Measurements from ENCODE around the gene CFH.

DNA sequence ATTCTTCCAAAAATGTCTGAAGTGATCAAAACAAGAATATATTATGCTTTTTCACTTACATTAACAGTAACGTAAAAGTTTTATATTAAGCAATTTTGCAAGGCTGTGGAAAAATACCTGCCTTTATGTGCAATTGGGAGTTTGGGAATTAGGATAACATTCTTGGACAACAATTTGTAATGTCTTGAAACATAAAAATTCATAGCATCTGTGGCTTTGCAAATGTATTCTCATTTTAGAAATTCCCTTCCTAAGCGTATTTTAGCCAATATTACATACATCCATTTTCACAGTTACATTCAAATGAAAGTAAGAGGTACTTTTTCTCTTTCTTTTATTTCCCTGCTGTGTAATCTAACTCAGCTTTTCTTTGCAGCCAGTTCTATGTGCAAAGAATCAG is 13.4 kb upstream of the CFH start:
- TF ChIP-seq EZH2 (IDR thresholded peaks at IDR 0.05) (no peak), POLR2AphosphoS5 (IDR thresholded peaks at IDR 0.05; ENCODE audit: borderline replicate concordance, low read depth, low read length) (no peak)
